Stomach (tissue), 9 donors: ENCODE measurements around the gene SLC1A1. TPM values are rescaled to one million over a fixed set of nuclear protein-coding genes. Genes with fewer than 3 reads are reported as not detected.
A peak's percentile ranks its signal among the peaks of the same experiment; 100 is the strongest.

Experiments
- DNase-seq, 2 donors: peaks; one replicate each; pipeline versions ENCODE4 v3.0.0 to v3.0.0-alpha.2; 2013 to 2019
- H3K27ac ChIP-seq, 5 donors: fragments of 200-600 bp in 4 of 5; sonication (generic) in 4 of 5; one replicate each; pipeline ENCODE4 v1.5.1; 2013 to 2019; ENCODE audit warnings: mild to moderate bottlenecking in 1 of 5, moderate library complexity in 1 of 5
- H3K27me3 ChIP-seq, 3 donors: fragments of 200-600 bp; sonication (generic); one replicate each; pipeline ENCODE4 v1.5.1; 2017 to 2019; ENCODE audit warnings: mixed run types in 1 of 3
- H3K36me3 ChIP-seq, 4 donors: fragments of 200-600 bp; sonication (generic); 1 replicate in 3 of 4; 2 replicates in 1 of 4; pipeline ENCODE4 v1.5.1; 2016 to 2019
- H3K4me1 ChIP-seq, 4 donors: fragments of 200-600 bp; sonication (generic); one replicate each; pipeline ENCODE4 v1.5.1; 2016 to 2019
- H3K4me3 ChIP-seq, 4 donors: fragments of 200-600 bp; sonication (generic) in 3 of 4; one replicate each; pipeline ENCODE4 v1.5.1; 2016 to 2019; ENCODE audit warnings: mild to moderate bottlenecking in 1 of 4
- H3K9me3 ChIP-seq, 4 donors: fragments of 200-600 bp; sonication (generic); one replicate each; pipeline ENCODE4 v1.5.1; 2016 to 2019
- CTCF ChIP-seq, 7 experiments: fragments of 450-650 bp in 4 of 7; fragments of 200-600 bp in 3 of 7; sonication (generic) in 3 of 7; IDR thresholded peaks; one replicate each; pipeline ENCODE4 v1.5.1; 2016 to 2019; ENCODE audit warnings: antibody characterized with exemption in 7 of 7, control low read depth in 2 of 7, mild to moderate bottlenecking in 1 of 7
- EP300 ChIP-seq: sonication (generic); formaldehyde crosslinking; IDR thresholded peaks from one replicate; pipeline ENCODE4 v1.6.1; 2017; ENCODE audit warnings: antibody characterized with exemption
- POLR2A ChIP-seq, 4 donors: fragments of 450-650 bp; IDR thresholded peaks; one replicate each; pipeline ENCODE4 v1.6.1; 2016; ENCODE audit warnings: antibody characterized with exemption in 4 of 4, control low read depth in 2 of 4, mild to moderate bottlenecking in 1 of 4, moderate library complexity in 1 of 4
- POLR2AphosphoS5 ChIP-seq, 3 donors: sonication (generic); formaldehyde crosslinking; IDR thresholded peaks; one replicate each; pipeline ENCODE4 v1.6.1; 2016; ENCODE audit warnings: antibody characterized with exemption in 3 of 3
- WGBS, 5 donors: extraction: QIAGEN DNeasy Blood & Tissue Kit in 3 of 5; methylation state at CpG; one replicate each; pipeline versions ENCODE4 v1.1.5 to v1.1.7; 2013 to 2018; 5-methylcytosine and 5-hydroxymethylcytosine counted together
- intact Hi-C: fragments of 100-400 bp; cut with DNase I; formaldehyde crosslinking; loops from one replicate; pipeline ENCODE4 v1.15.1; 2023; ENCODE audit warnings: low total_unique reads
- polyA plus RNA-seq, 3 donors: library from polyadenylated mRNA; stranded (reverse); fragments of 200-250 nt; gene quantifications; one replicate each; pipeline ENCODE4 v1.2.3, GENCODE V29; 2013
- total RNA-seq, 5 donors: library from RNA; depleted of rRNA; stranded (reverse); fragments of >200 nt; gene quantifications; one replicate each; pipeline versions ENCODE4 v1.1.0 to v1.2.3, GENCODE V29; 2014 to 2016
- donor health status: healthy with polysubstance abuse.
- donor health status: Bipolar disorder and iron deficiency.
- donor health status: healthy.

SLC1A1 gene
- total and polyA plus RNA-seq, 8 donors, result 0.58 to 13.3 (median 2.7) TPM; not detected in 1

GRCh38 chr9:4491626-4491975, 1.3 kb downstream of the SLC1A1 start:
- peak overlapping the region in 2 of 5 donors; percentile 4 to 8 for H3K27ac ChIP-seq
- peaks cover 0 to 28% (median 0%) of the 10 kb centered on the region in 3 donors for H3K27me3 ChIP-seq
- peaks cover 9 to 27% (median 20%) of the 10 kb centered on the region in 4 donors for H3K4me1 ChIP-seq
- WGBS, 5 donors, result 20 to 49% (median 30%) methylated on average over 7 of the region's 7 CpGs
- peak overlapping the region; percentile 71 to 77 (median 75) for H3K4me3 ChIP-seq
- no peaks in the 10 kb centered on the region for H3K36me3 ChIP-seq
- TF ChIP-seq POLR2A (IDR thresholded peaks at IDR 0.05), result no peak
- TF ChIP-seq CTCF (IDR thresholded peaks at IDR 0.05), result no peak
- TF ChIP-seq POLR2AphosphoS5 (IDR thresholded peaks at IDR 0.05), result no peak
- no peak for TF ChIP-seq EP300
- intact Hi-C loops, result no loop called here
- peak; percentile 31 to 38 for DNase-seq
- H3K9me3 ChIP-seq, result no peaks in the 10 kb centered on the region

GRCh38 chr9:4494332-4494731, 4.1 kb downstream of the SLC1A1 start:
- intact Hi-C loops, result no loop called here
- Histone ChIP-seq H3K27me3 (peaks cover 0 to 28% (median 0%) of the 10 kb centered on the region in 3 donors), H3K27ac (no peak overlapping the region), H3K9me3 (no peaks in the 10 kb centered on the region), H3K4me1 (peaks cover 9 to 27% (median 18%) of the 10 kb centered on the region in 4 donors), H3K4me3 (no peak overlapping the region), H3K36me3 (no peaks in the 10 kb centered on the region)
- TF ChIP-seq CTCF (IDR thresholded peaks at IDR 0.05) (no peak), POLR2AphosphoS5 (IDR thresholded peaks at IDR 0.05) (no peak), POLR2A (IDR thresholded peaks at IDR 0.05) (no peak), EP300 (no peak)
- DNase-seq, result no peak
- WGBS, 5 donors, result 79 to 86% (median 82%) methylated on average over 2 of the region's 2 CpGs

GRCh38 chr9:4494806-4495205, 4.5 kb downstream of the SLC1A1 start:
- H3K27ac ChIP-seq, result no peak overlapping the region
- no peak overlapping the region for H3K4me3 ChIP-seq
- DNase-seq, result no peak
- TF ChIP-seq POLR2AphosphoS5 (IDR thresholded peaks at IDR 0.05), result no peak
- 92 to 96% (median 94%) methylated on average over 7 of the region's 7 CpGs for WGBS, 5 donors
- no peaks in the 10 kb centered on the region for H3K9me3 ChIP-seq
- peaks cover 0 to 25% (median 0%) of the 10 kb centered on the region in 3 donors for H3K27me3 ChIP-seq
- no peaks in the 10 kb centered on the region for H3K36me3 ChIP-seq
- peaks cover 9 to 25% (median 16%) of the 10 kb centered on the region in 4 donors for H3K4me1 ChIP-seq
- intact Hi-C loops, result no loop called here

GRCh38 chr9:4495537-4495936, 5.3 kb downstream of the SLC1A1 start:
- no peak overlapping the region for H3K27ac ChIP-seq
- no peaks in the 10 kb centered on the region for H3K36me3 ChIP-seq
- H3K4me1 ChIP-seq, result peaks cover 9 to 20% (median 14%) of the 10 kb centered on the region in 4 donors
- no peak for DNase-seq
- TF ChIP-seq POLR2AphosphoS5 (IDR thresholded peaks at IDR 0.05) (no peak), CTCF (IDR thresholded peaks at IDR 0.05) (no peak), EP300 (no peak), POLR2A (IDR thresholded peaks at IDR 0.05) (no peak)
- intact Hi-C loops, result no loop called here
- H3K4me3 ChIP-seq, result no peak overlapping the region
- peaks cover 0 to 18% (median 0%) of the 10 kb centered on the region in 3 donors for H3K27me3 ChIP-seq
- WGBS, 5 donors, result 73 to 84% (median 79%) methylated on average over 4 of the region's 4 CpGs
- no peaks in the 10 kb centered on the region for H3K9me3 ChIP-seq

GRCh38 chr9:4496497-4496896, 6.2 kb downstream of the SLC1A1 start:
- Histone ChIP-seq H3K4me1 (peaks cover 5 to 10% (median 6%) of the 10 kb centered on the region in 4 donors), H3K36me3 (no peaks in the 10 kb centered on the region), H3K27ac (no peak overlapping the region), H3K4me3 (no peak overlapping the region), H3K27me3 (peaks cover 0 to 9% (median 0%) of the 10 kb centered on the region in 3 donors), H3K9me3 (no peaks in the 10 kb centered on the region)
- TF ChIP-seq POLR2A (IDR thresholded peaks at IDR 0.05) (no peak), CTCF (IDR thresholded peaks at IDR 0.05) (no peak), POLR2AphosphoS5 (IDR thresholded peaks at IDR 0.05) (no peak), EP300 (no peak)
- intact Hi-C loops, result no loop called here
- DNase-seq, result no peak
- WGBS, 5 donors, result 84 to 94% (median 93%) methylated on average over 2 of the region's 2 CpGs
